GM21529 (cell line): ENCODE results near the gene SYAP1.
"Not testable (repeated sequence)": the region's sequence is repeated elsewhere in the genome, so short reads cannot be mapped to it uniquely, and the experiment has no call there.

Experiments
- ATAC-seq: cut with Tn5 transposase; IDR thresholded peaks from one replicate; pipeline ENCODE4 v1.9.1; 2021; ENCODE audit not compliant: unreplicated experiment

SYAP1 gene

GRCh38 chrX:16722481-16722880, 3.1 kb downstream of the SYAP1 start:
- no peak for ATAC-seq

GRCh38 chrX:16725072-16725471, 5.7 kb downstream of the SYAP1 start:
- no peak for ATAC-seq

- ATAC-seq = peak; percentile 76
These were observed 7.1 kb downstream of the SYAP1 start for GRCh38 chrX:16726347-16726988.

GRCh38 chrX:16727637-16728036, 8.2 kb downstream of the SYAP1 start:
- no peak for ATAC-seq

- ATAC-seq = no peak
These were observed 11.0 kb downstream of the SYAP1 start for GRCh38 chrX:16730450-16730849.

- ATAC-seq = no peak
These were observed 13.6 kb downstream of the SYAP1 start for GRCh38 chrX:16733013-16733412.

- no peak for ATAC-seq
These were observed 17.6 kb downstream of the SYAP1 start for GRCh38 chrX:16737024-16737423.

- no peak for ATAC-seq
These were observed 20.2 kb downstream of the SYAP1 start for GRCh38 chrX:16739574-16739973.

GRCh38 chrX:16743604-16744325, 24.4 kb downstream of the SYAP1 start:
- ATAC-seq = no peak

GRCh38 chrX:16745102-16745501, 25.7 kb downstream of the SYAP1 start:
- no peak for ATAC-seq

- ATAC-seq = no peak
These were observed 26.2 kb downstream of the SYAP1 start for GRCh38 chrX:16745659-16746058.

- ATAC-seq = no peak
These were observed 29.0 kb downstream of the SYAP1 start for GRCh38 chrX:16748425-16748824.

GRCh38 chrX:16750136-16750535, 30.7 kb downstream of the SYAP1 start:
- ATAC-seq = no peak

GRCh38 chrX:16754019-16754418, 34.6 kb downstream of the SYAP1 start:
- no peak for ATAC-seq

GRCh38 chrX:16756724-16757123, 37.3 kb downstream of the SYAP1 start:
- ATAC-seq = no peak

GRCh38 chrX:16761500-16761899, 42.1 kb downstream of the SYAP1 start:
- ATAC-seq = not testable (repeated sequence)

- ATAC-seq = no peak
These were observed 43.2 kb downstream of the SYAP1 start for GRCh38 chrX:16762579-16762978.

GRCh38 chrX:16765594-16765993, 46.2 kb downstream of the SYAP1 start:
- ATAC-seq = no peak

- ATAC-seq = no peak
These were observed 51.6 kb downstream of the SYAP1 start for GRCh38 chrX:16770970-16771482.

- ATAC-seq = no peak
These were observed 52.3 kb downstream of the SYAP1 start for GRCh38 chrX:16771483-16772398.

GRCh38 chrX:16772460-16772859, 53.0 kb downstream of the SYAP1 start:
- no peak for ATAC-seq
